Stimulated activated CD4-positive, alpha-beta T cell treated with anti-CD3 and anti-CD28 coated beads, TNF-alpha, amount 100 ng/mL, for 1 hour (primary cell): Measurements from ENCODE around the gene SPRYD3.
A peak's percentile ranks its signal among the peaks of the same experiment; 100 is the strongest.

ENCODE experiments used
- DNase-seq, 3 donors: peaks; one replicate each; pipeline ENCODE4 v3.0.0-alpha.2; 2020; ENCODE audit warnings: low read depth in 3 of 3, low spot score in 1 of 3

SPRYD3 gene

GRCh38 chr12:53082637-53083175 lies 3.5 kb upstream of the SPRYD3 start:
- DNase-seq = no peak

- DNase-seq = no peak
Measured at GRCh38 chr12:53078425-53079225, 565 bp downstream of the SPRYD3 start.

- DNase-seq = no peak
Measured at GRCh38 chr12:53077030-53077429, 2.2 kb downstream of the SPRYD3 start.

GRCh38 chr12:53076461-53076860 lies 2.7 kb downstream of the SPRYD3 start:
- DNase-seq = no peak

GRCh38 chr12:53074999-53075370 lies 4.2 kb downstream of the SPRYD3 start:
- DNase-seq = no peak

GRCh38 chr12:53074283-53074998 lies 4.7 kb downstream of the SPRYD3 start:
- DNase-seq = no peak

GRCh38 chr12:53073881-53074280 lies 5.3 kb downstream of the SPRYD3 start:
- no peak for DNase-seq

- DNase-seq = no peak
Measured at GRCh38 chr12:53071591-53072551, 7.3 kb downstream of the SPRYD3 start.

- DNase-seq = no peak
Measured at GRCh38 chr12:53070877-53071492, 8.2 kb downstream of the SPRYD3 start.

- DNase-seq = no peak
Measured at GRCh38 chr12:53069621-53070410, 9.4 kb downstream of the SPRYD3 start.

GRCh38 chr12:53068811-53069585 lies 10.2 kb downstream of the SPRYD3 start:
- DNase-seq = no peak

- no peak for DNase-seq
Measured at GRCh38 chr12:53067993-53068770, 11.0 kb downstream of the SPRYD3 start.

- DNase-seq = no peak
Measured at GRCh38 chr12:53067074-53067992, 11.9 kb downstream of the SPRYD3 start.

GRCh38 chr12:53065975-53066931 lies 12.9 kb downstream of the SPRYD3 start:
- DNase-seq = peak in 2 of 3 donors; percentile 36 to 60

GRCh38 chr12:53065470-53065869 lies 13.7 kb downstream of the SPRYD3 start:
- DNase-seq = no peak
